Hematopoietic multipotent progenitor cell treated with erythropoietin and hydrocortisone succinate and interleukin-3 and kit ligand, for 17 days (in vitro differentiated cells): ENCODE data around the gene NUP153.
"Not testable (repeated sequence)": the region's sequence is repeated elsewhere in the genome, so short reads cannot be mapped to it uniquely, and the experiment has no call there.

Experiments used
- DNase-seq: peaks from one replicate; pipeline ENCODE4 v3.0.0-alpha.2; 2015; ENCODE audit warnings: low spot score

The NUP153 gene

DNA sequence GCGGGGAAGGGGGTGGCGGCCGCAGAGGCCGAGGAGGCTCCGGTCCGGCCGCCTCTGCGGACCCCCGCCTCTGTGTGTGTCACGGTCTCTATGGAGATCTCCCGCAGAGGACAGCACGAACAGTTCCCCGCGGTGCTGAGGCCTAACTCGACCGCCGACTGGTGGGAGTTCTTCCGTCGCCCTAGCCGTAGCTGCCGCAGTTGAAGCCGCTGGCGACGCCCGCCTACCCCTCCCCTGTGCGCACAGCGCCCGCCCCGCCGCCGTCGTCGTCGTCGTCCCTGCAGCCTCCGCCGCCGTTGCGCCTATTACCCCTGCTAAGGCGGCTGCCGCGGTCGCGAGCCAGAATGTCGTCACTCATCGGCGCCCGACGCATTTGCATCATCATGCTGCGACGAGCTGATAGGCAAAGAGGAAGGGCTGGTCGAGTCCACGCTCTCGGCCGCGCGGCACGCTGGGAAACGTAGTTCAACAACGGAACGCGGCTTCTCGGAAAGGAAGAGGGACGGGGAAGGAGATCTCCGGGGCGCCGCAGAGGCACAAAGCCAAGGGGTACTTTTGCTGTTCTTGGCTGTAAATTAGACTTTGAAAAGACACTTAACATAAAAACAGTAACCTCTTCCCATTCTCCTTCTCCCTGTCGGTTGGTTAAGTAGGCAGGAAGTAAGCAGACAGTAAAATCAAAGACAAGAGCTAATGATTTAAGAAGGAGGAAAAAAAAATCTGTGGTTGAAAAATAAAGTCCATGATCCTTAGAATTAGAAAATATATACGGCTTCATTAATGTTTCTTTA, at the start of gene NUP153:
Gene NUP153, minus strand, starts transcription at position 346 of the 791 bp plus-strand sequence. CDS start 538 bp downstream, outside the sequence.
- DNase-seq = peak; percentile 100

DNA sequence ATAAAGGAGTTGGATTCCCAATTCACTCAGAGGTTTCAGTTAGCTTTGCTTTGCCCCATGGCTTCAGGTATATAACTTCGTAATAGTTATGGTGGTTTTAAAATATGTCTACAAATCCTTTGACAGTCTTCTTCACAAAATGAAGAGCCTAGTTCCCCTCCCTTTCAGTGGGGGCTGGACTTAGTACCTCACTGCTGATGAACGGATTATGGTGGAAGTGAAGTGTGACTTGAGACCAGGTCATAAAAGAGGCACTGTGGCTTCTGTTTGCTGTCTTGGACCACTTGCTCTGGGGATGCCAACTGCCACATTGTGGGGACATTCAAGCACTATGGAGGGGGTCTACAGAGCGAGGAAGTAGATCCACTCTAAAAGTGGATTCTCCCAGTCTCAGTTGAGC, 47.5 kb upstream of the NUP153 start:
- no peak for DNase-seq

DNA sequence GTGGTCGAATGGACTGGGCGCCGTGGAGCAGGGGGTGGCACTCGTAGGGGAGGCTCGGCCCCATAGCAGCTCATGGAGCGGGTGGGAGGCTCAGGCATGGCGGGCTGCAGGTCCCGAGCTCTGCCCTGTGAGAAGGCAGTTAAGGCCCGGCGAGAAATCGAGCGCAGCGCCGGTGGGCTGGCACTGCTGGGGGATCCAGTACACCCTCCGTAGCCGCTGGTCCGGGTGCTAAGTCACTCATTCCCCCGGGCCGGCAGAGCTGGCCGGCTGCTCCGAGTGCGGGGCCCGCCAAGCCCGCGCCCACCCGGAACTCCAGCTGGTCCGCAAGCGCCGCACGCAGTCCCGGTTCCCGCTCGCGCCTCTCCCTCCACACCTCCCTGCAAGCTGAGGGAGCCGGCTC, 38.6 kb upstream of the NUP153 start:
- not testable (repeated sequence) for DNase-seq

DNA sequence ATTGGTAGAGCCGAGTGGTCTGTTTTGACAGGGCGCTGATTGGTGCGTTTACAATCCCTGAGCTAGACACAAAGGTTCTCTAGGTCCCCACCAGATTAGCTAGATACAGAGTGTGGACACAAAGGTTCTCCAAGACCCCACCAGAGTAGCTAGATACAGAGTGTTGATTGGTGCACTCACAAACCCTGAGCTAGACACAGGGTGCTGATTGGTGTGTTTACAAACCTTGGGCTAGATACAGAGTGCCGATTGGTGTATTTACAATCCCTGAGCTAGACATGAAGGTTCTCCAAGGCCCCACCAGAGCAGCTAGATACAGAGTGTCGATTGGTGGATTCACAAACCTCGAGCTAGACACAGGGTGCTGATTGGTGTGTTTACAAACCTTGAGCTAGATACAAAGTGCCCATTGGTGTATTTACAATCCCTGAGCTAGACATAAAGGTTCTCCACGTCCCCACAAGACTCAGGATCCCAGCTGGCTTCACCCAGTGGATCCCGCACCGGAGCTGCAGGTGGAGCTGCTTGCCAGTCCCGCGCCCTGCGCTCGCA, 38.1 kb upstream of the NUP153 start:
- DNase-seq = not testable (repeated sequence)

DNA sequence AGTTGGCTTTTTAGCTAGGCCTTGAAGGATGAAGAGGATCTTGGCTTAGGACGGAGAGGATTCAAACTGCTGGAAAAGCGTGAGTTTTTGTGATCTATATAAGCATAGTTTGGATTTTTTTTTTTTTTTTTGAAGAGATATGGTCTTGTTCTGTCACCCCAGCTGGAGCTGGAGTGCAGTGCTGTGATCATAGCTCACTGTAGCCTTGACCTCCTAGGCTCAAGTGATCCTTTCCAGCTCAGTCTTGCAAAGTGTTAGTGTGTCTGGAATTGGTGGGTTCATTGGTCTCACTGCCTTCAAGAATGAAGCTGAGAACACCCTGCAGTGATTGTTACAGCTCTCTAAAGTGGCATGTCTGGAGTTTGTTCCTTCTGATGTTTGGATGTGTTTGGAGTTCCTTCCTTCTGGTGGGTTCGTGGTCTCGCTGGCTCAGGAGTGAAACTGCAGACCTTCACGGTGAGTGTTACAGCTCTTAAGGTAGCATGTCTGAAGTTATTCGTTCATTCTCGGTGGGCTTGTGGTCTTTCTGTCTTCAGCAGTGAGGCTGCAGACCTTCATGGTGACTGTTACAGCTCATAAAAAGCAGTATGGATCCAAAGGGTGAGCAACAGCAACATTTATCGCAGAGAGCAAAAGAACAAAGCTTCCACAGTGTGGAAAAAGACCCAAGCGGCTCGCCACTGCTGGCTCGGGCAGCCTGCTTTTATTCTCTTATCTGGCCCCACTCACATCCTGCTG, 37.5 kb upstream of the NUP153 start:
- DNase-seq = no peak

DNA sequence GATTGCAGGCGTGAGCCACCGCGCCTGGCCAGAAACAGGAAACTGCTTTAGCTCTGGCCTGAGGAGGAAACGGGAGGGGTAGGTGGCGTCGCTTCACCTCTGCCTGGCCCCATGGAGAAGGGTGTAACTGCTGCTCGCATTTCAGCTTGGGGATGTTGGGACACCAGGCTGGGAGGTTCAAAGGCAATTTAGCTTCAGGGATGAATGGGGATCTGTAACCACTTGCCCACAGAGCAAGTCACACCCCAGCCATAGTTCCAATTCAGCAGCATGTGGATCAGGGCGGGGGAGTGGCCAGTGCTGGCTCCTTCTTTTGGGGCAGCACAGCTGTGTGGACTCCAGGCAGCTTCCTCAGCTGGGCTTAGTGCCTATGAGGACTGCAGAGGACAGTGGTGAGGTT, 34.8 kb upstream of the NUP153 start:
- DNase-seq = no peak

DNA sequence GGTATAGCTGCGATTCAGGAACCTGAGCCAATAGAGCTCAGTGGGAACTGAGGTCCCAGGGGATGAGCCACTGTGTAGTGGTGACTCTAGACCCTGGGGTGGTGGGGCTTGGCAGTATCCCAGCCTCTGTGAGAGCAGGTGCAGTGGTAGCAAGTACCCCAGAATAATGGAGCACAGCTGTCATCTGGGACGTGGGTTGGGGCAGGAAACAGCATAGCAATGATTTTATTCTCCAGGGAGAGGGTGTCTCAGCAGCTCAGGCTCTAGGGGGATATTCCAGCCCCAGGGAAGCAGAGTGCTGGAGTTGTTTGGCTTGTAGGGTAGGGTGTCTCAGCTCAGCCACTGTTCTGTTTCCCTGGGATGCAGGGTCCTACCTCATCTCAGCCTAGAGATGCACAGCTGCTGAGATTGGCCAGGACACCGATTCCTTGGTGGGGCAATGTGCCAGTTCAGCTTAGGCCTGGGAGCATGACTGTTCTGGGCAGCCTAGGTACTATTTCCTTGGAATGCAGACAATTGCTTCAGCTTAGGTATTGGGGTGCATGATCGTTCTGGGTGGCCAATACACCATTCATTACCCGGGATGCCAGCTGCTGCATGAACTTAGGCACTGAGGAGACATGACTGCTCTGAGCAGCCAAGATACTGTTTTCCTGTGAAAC, 34.0 kb upstream of the NUP153 start:
- DNase-seq = no peak

DNA sequence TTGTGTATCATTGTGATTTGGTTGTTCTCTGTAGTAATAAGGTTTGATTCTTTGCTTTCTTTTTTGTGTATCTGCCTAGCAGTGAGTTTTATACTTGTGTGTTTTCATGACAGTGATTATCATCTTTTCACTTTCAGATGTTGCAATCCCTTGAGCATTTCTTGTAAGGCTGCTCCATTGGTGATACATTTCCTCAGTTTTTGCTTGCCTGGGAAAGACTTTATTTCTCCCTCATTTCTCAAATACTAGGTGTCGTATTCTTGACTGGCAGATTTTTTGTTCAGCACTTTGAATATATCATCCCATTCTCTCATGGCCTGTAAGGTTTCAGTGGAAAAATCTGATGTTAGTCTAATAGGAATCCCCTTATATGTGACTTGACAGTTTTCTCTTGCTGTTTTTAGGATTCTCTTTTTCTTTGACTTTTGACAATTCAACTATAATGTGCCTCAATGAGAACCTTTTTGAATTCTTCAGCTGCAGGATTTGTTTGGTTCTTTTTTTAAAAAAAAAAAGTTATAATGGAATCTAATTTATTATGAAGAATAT, 31.1 kb upstream of the NUP153 start:
- DNase-seq = no peak

DNA sequence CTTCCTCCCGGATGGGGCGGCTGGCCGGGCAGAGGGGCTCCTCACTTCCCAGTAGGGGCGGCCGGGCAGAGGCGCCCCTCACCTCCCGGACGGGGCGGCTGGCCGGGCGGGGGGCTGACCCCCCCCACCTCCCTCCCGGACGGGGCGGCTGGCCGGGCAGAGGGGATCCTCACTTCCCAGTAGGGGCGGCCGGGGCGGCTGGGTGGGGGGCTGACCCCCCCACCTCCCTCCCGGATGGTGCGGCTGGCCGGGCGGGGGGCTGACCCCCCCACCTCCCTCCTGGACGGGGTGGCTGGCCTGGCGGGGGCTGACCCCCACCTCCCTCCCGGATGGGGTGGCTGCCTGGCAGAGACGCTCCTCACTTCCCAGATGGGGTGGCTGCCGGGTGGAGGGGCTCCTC, 28.6 kb upstream of the NUP153 start:
- DNase-seq = not testable (repeated sequence)

DNA sequence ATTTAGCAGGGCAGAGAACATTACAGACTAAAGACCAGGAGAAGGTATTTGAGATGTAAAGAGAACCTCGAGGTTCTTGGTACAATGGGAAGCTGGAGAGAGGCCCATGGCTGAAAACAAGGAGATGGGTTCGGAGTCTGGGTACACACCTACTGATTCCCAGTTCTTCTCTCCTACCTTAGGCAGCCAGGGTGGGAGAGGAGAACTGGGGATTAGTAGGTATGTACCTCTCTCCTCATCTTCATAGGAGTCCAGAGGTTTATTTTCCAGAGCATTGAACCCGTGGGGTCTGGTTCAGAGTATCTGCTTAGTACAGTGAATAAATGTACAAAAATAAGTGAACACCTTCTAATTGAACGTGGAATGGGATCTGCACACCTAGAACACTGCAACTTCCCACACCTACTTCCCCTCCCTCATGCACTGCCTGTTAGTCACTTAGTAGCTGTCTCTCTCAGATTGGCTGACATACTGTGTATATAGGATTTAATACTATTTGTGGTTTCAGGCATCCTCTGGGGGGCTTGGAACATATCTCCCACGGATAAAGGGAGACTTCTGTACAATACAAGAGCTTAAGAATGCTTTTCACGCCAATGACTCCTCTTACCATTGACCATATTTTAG, 23.5 kb upstream of the NUP153 start:
- no peak for DNase-seq

DNA sequence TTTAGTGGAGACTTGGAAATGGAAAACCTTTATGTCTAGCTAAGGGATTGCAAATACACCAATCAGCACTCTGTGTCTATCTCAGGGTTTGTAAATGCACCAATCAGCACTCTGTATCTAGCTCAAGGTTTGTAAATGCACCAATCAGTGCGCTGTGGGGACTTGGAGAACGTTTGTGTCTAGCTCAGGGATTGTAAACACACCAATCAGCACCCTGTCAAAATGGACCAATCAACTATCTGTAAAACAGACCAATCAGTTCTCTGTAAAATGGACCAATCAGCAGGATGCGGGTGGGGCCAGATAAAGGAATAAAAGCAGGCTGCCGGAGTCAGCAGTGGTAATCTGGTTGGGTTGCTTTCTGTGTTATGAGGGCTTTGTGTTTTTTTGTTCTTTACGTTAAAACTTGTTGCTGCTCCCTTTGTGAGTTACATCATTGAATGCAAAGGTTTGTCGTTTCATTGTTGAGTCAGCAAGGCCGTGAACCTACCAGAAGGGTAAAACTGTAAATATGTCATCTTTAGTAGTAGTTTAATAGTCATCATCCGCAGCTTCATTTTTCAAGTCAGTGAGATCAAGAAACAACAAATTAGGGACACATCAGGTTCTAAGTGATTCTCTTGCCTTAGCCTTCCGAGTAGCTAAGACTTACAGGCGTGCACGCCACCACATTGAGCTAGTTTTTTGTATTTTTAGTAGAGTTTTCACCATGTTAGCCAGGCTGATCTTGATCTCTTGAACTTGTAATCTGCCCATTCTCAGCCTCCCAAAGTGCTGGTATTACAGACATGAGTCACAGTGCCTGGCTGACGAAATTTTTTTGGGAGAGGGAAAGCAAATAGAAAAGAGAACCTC, 22.7 kb upstream of the NUP153 start:
- DNase-seq = no peak

DNA sequence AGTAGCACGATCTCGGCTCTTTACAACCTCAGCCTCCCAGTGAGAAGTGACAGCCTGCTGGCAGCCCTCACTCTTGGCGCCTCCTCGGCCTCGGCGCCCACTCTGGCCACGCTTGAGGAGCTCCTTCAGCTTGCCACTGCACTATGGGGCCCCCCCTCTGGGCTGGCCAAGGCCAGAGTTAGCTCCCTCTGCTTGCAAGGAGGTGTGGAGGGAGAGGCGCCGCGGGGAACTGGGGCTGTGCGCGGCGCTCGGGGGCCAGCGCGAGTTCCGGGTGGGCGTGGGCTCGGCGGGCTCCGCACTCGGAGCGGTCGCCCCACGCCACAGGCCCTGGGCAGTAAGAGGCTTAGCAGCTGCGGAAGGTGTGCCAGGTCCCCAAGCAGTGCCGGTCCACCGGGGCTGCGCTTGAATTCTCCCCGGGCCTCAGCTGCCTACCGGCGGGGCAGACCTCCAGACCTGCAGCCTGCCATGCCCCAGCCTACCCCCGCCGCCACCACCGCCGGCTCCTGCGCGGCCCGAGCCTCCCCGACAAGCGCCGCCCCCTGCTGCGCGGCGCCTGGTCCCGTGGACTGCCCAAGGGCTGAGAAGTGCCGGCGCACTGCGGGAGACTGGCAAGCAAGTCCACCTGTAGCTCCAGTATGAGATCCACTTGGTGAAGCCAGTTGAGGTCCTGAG, 22.0 kb upstream of the NUP153 start:
- DNase-seq = no peak

DNA sequence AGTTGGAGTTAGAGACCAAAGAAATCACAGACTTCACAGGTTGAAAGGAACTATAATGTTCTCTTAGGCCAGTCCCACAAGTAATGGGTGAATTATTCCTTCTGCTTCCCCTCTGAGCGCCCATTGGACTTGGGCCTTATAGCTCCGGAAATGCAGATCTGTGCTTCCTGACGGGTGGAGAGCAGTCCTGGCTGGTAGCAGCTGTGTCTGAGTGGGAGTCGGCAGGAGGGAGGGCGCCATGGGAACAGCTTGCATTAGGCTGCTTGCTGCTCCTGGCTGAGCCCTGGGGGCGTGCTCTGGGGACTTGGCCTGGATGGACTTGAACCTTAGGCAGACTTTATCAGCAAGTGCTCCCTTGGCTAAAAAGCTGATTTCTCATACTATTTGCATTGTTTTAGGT, 18.4 kb upstream of the NUP153 start:
- no peak for DNase-seq

DNA sequence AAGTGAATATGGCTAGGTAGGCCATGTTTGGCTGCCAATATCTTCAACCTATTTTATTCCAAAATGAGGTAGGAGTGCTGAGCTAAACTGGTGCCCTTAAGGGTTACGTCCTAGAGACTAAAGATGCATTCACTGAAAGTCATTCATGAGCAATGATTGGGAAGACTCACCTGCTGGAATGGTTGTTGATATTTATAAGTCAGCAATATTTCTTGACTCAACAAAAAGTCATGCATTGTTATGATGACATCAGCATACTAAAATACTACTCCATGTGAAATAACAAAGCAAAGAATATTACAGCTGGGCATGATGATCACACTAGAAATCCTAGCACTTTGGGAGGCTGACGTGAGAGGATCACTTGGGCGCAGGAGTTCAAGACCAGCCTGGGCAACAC, 17.6 kb upstream of the NUP153 start:
- DNase-seq = no peak

DNA sequence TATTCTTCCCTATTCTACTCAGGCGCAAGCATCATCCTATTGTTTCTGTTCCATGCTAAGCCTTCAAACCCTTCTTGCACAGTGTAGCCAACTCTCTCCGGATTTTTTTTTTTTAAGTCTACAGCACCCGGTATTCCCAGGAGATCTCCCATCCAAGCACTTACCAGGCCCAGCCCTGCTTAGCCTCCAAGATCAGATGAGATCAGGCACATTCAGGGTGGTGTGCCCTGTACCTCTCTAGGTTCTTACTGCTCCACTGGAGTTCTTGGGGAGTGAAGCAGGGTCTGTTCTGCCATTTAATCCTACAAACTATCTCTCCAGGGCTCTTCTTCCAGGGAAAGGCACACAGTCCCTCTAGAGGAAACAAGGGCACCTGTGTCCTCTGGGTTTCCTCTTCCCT, 14.9 kb upstream of the NUP153 start:
- no peak for DNase-seq

DNA sequence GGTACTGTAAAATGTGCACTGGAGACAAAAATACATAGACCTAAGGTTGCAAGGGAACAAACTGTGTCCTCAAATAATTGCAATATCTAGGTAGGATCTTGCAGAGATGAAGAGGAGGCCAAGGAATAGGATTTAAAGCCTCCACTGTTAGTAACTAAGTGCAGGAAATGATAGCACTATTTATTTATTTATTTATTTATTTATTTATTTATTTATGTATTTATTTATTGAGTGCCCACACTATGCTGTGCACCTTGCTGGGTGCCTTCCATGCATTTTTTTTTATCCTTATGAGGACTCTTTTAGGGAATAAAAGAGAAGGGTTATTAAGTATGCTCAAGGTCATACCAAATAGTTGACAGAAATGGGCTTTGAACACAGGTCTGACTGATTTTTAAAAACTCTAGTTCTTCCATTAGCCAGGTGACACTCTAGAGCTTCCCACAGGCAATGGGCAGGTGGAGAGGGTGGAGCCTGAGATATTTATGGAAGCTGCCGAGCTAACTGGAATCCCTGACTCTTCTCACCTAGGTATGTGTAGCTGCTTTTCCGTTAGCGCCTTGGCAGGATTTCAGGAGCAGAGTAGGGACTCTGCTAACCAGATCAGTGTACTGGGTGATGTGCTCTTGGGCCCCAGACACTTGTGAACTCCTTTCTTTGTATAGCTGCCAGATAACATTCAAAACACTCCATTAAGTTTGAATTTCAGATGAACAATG, 12.8 kb upstream of the NUP153 start:
- no peak for DNase-seq

DNA sequence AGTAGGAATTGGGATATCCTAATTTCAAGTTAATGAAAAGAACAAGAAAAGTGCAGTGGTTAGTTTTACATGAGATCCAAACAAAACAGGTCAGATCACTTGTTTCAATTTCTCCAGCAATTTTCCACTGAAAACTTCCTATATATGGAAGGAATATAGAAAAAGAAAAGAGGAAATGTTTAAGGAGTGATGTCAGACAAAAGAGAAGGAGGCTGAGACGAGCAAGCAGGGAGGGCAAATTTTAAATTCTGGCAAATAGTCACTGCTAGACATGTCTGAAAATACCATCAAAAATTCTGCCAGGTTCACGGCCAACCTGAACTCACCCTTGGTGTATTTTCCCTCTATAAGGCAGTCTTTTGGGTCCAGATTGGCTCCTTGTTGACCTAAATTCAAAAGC, 9.5 kb upstream of the NUP153 start:
- DNase-seq = no peak

DNA sequence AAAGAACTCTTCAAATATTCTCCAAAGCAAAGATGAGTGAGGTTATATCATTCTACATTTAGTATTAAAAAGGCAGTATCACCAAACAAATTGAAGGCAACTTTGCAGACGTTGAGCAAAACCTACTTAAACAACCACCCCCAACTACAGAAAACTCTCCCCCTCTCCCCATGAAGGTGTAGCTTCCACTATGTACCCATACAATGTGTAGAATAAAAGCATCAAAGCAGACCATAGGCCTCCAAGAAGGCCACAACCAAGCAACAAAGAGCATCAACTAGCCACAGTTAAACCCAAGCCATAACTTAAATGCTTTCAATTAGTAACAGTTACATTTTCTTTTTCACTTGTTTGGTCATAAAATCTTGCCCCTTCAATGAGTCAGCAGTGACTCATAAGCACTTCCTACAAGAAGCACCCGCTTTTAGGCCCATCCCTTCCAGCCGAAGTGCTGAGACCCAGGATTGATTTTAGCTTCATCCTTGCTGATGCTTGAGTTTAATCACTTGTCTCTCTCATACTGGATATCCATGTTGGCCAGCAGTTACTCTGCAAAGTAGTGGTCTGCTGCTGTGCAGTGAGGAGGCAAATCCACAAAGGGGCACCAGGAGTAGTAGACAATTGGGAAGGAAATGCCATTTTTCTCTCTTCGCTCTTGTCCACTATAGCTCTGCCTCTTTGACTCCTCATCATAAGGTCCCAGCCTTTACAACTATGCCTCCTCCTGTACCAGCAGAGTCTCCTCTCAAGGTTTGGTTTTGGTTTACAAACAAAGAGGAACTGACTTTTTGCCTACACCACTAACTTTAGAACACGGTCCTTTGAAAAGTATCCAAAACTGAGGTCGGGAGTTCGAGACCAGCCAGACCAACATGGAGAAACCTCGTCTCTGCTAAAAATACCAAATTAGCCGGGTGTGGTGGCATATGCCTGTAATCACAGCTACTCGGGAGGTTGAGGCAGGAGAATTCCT, 8.4 kb upstream of the NUP153 start:
- peak; percentile 70 for DNase-seq

DNA sequence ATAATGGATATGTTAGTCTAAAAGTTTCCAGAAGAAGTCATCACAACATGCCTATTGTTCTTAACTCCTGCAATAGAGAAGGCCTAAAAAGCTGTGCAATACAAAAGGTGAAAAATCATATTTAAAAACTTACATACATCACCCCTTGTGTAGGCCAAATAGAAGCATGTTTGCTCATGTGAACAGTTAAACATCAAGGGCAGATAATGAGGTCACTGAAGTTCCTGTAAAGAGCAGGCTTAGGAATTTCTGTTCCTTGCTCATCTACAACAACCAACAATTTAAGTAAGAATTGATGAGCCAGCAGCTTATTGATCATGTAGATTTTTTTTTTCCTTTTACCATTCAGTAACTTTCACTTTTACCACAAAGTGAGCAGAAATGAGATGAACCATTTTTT, 7.5 kb upstream of the NUP153 start:
- no peak for DNase-seq
